DOHH2 (cell line): ENCODE data around the gene MGMT.

Experiments used
- H3F3A ChIP-seq: fragments of 200-600 bp; sonication (generic), shearing (Covaris generic); 2 replicates; pipeline ENCODE4 v1.6.0; 2016; ENCODE audit warnings: antibody characterized with exemption, mild to moderate bottlenecking; ENCODE audit not compliant: control insufficient read depth, insufficient read depth
- H3K27ac ChIP-seq: fragments of 200-600 bp; sonication (generic); 2 replicates; pipeline ENCODE4 v1.5.1; 2014; ENCODE audit warnings: low read depth, mild to moderate bottlenecking, low read length, moderate library complexity
- H3K27me3 ChIP-seq: fragments of 200-600 bp; sonication (generic); 2 replicates; pipeline ENCODE4 v1.6.1; 2014; ENCODE audit warnings: mild to moderate bottlenecking, low read length, mixed read lengths; ENCODE audit not compliant: control insufficient read depth
- H3K36me3 ChIP-seq: fragments of 200-600 bp; sonication (generic); 2 replicates; pipeline ENCODE4 v1.6.1; 2014; ENCODE audit warnings: mild to moderate bottlenecking, low read length, moderate library complexity, mixed read lengths; ENCODE audit not compliant: control insufficient read depth
- H3K4me1 ChIP-seq: fragments of 200-600 bp; sonication (generic); 2 replicates; pipeline ENCODE4 v1.6.1; 2014; ENCODE audit warnings: mild to moderate bottlenecking, low read length, mixed read lengths; ENCODE audit not compliant: control insufficient read depth
- H3K4me2 ChIP-seq: fragments of 200-600 bp; sonication (generic); 2 replicates; pipeline ENCODE4 v1.6.0; 2014; ENCODE audit warnings: mild to moderate bottlenecking, low read length, moderate library complexity
- H3K4me3 ChIP-seq: fragments of 200-600 bp; sonication (generic); 2 replicates; pipeline ENCODE4 v1.5.1; 2014; ENCODE audit warnings: mild to moderate bottlenecking, low read length, mixed read lengths
- H3K79me2 ChIP-seq: fragments of 200-600 bp; sonication (generic); 2 replicates; pipeline ENCODE4 v1.6.1; 2014; ENCODE audit warnings: mild to moderate bottlenecking, low read length, mixed read lengths; ENCODE audit not compliant: control insufficient read depth
- H3K9me2 ChIP-seq: fragments of 200-600 bp; sonication (generic); replicated peaks from 2 replicates; pipeline ENCODE4 v1.6.1; 2014; ENCODE audit warnings: mild to moderate bottlenecking, low read length, mixed read lengths; ENCODE audit not compliant: control insufficient read depth
- H3K9me3 ChIP-seq: fragments of 200-600 bp; sonication (generic); 2 replicates; pipeline ENCODE4 v1.6.1; 2014; ENCODE audit warnings: antibody characterized with exemption, low read length, mixed read lengths; ENCODE audit not compliant: control insufficient read depth, insufficient read depth
- H4K20me1 ChIP-seq: fragments of 200-600 bp; sonication (generic); 2 replicates; pipeline ENCODE4 v1.6.0; 2014; ENCODE audit warnings: low read depth, mild to moderate bottlenecking, antibody characterized with exemption, low read length, moderate library complexity; ENCODE audit not compliant: control insufficient read depth, insufficient read depth
- EZH2phosphoT487 ChIP-seq: fragments of 200-600 bp; sonication (generic); IDR thresholded peaks from 2 replicates; pipeline ENCODE4 v1.6.1; 2017; ENCODE audit warnings: borderline replicate concordance, mild to moderate bottlenecking, antibody characterized with exemption, low read length, moderate library complexity, mixed read lengths
- TF ChIP-seq, protein P1 (sequence below): fragments of 200-600 bp; sonication (generic); IDR thresholded peaks from one replicate; pipeline ENCODE4 v1.5.1; 2014; ENCODE audit warnings: antibody characterized with exemption, mild to moderate bottlenecking, low read depth, low read length; ENCODE audit not compliant: poor library complexity, severe bottlenecking

The MGMT gene

GRCh38 chr10:129764011-129764900, 297.2 kb downstream of the MGMT start:
- Histone ChIP-seq H3K4me1 (no peaks in the 10 kb centered on the region), H3K9me2 (no peaks in the 10 kb centered on the region), H4K20me1 (no peaks in the 10 kb centered on the region), H3K79me2 (no peaks in the 10 kb centered on the region), H3K36me3 (no peaks in the 10 kb centered on the region; the same call in 1 of the 2 replicates), H3K4me2 (no peak overlapping the region), H3F3A (no peaks in the 10 kb centered on the region), H3K4me3 (no peak overlapping the region), H3K27me3 (no peaks in the 10 kb centered on the region), H3K9me3 (no peaks in the 10 kb centered on the region), H3K27ac (no peak overlapping the region)
- no peak for TF ChIP-seq EZH2phosphoT487
- TF ChIP-seq, protein P1, sequence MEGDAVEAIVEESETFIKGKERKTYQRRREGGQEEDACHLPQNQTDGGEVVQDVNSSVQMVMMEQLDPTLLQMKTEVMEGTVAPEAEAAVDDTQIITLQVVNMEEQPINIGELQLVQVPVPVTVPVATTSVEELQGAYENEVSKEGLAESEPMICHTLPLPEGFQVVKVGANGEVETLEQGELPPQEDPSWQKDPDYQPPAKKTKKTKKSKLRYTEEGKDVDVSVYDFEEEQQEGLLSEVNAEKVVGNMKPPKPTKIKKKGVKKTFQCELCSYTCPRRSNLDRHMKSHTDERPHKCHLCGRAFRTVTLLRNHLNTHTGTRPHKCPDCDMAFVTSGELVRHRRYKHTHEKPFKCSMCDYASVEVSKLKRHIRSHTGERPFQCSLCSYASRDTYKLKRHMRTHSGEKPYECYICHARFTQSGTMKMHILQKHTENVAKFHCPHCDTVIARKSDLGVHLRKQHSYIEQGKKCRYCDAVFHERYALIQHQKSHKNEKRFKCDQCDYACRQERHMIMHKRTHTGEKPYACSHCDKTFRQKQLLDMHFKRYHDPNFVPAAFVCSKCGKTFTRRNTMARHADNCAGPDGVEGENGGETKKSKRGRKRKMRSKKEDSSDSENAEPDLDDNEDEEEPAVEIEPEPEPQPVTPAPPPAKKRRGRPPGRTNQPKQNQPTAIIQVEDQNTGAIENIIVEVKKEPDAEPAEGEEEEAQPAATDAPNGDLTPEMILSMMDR = no peak

DNA sequence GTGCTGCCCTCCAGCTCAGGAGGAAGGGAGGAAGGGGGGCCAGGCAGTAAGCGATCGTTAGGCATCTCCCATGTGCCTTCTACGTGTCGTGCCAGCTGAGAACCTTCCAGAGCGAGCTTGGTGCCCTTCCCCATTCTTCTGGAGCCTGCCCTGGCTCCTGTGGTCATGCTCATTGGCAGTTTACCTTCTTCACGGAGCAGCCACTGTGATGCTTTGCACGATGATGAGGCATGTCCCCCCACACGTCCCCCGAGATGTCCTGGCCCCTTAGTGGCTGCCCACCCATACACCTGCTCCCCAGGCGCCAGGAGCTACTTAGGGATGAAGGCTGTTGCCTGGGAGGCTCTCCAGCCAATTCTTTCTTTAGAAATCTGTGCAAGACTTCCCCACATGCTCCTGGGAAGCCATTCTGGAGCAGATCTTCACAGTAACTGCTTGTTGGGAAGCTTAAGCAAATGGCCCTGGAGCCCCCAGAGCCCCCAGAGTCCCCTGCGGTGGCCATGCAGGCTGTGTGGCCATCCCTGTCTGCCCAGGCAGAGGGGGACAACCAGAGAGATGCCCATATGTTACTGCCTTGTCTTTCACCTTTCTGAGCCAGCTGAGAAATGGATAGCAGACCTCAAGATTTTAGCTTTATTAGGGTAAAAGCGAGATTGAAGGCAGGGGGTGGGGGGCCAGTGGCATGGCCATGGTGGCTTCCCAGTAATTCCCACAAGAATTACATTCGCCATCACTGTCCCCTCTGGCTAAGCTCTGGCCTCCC, 298.0 kb downstream of the MGMT start:
- H4K20me1 ChIP-seq = no peaks in the 10 kb centered on the region
- H3K27me3 ChIP-seq = no peaks in the 10 kb centered on the region
- no peak for TF ChIP-seq EZH2phosphoT487
- TF ChIP-seq, protein P1 = no peak
- H3K27ac ChIP-seq = no peak overlapping the region
- no peaks in the 10 kb centered on the region for H3F3A ChIP-seq
- no peak overlapping the region for H3K4me2 ChIP-seq
- no peak overlapping the region for H3K4me3 ChIP-seq
- H3K9me3 ChIP-seq = no peaks in the 10 kb centered on the region
- H3K4me1 ChIP-seq = no peaks in the 10 kb centered on the region
- no peaks in the 10 kb centered on the region for H3K79me2 ChIP-seq
- no peaks in the 10 kb centered on the region for H3K9me2 ChIP-seq
- H3K36me3 ChIP-seq = no peaks in the 10 kb centered on the region

DNA sequence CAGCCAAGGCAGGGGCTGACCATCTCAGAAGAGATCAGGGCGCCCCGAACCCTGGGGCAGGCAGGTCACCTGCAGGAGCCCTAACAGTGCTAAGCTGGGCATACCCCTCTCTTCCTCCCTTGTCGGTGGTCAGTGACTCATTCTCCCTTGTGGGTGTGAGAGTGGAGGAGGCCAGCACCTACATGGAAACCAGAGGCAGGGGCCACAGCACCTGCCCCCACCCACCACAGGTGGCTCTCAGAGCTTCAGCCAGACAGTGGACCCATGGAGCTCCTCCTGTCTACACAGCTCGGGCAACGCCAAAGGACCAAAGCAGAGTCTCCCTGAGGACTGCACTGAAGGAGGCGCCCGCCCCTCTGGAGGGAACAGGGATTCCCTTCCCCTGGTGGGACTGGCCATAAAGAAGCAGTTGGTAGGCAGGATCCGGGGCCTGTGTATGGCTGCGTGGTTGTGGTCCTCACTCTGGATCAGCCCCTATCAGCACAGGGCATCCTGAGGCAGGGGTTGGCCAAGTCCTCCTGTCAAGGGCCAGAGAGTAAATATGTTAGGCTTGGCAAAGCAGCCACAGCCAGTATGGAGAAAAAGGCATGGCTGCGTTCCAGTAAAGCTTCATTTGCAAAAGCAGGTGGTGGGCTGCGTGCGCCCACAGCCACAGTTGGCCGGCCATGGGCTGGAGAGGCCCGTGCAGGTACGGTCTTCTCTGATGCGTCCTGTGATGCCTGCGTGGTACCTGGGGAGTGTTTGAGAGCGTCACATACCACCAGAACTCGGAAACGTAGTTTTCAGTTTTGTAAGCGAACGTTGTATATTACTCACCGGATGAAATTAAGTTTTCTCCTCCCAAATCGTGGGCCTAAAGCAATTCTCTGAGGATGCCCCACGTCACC, 298.9 kb downstream of the MGMT start:
- Histone ChIP-seq H3K9me3 (no peaks in the 10 kb centered on the region), H3K79me2 (no peaks in the 10 kb centered on the region), H3K4me2 (no peak overlapping the region), H3F3A (no peaks in the 10 kb centered on the region), H3K27me3 (no peaks in the 10 kb centered on the region), H4K20me1 (no peaks in the 10 kb centered on the region), H3K27ac (no peak overlapping the region), H3K4me1 (no peaks in the 10 kb centered on the region), H3K4me3 (no peak overlapping the region), H3K9me2 (no peaks in the 10 kb centered on the region), H3K36me3 (no peaks in the 10 kb centered on the region)
- TF ChIP-seq, protein P1 = no peak
- TF ChIP-seq EZH2phosphoT487 = no peak
